ENCODE measurements around the gene TOM1L2. TPM values are rescaled to one million over a fixed set of nuclear protein-coding genes. Genes with fewer than 3 reads are reported as not detected.
"Not testable (repeated sequence)": the region's sequence is repeated elsewhere in the genome, so short reads cannot be mapped to it uniquely, and the experiment has no call there.

Gene TOM1L2
- total RNA-seq, 1 donor from 2014 or later = 19.4 TPM

- no peak for DNase-seq (ENCODE audit: low read depth)
- H3K4me3 ChIP-seq (ENCODE audit: low read depth, low read length) = peak overlapping the region; percentile 40
- TF ChIP-seq CTCF (conservative IDR thresholded peaks at IDR 0.05; ENCODE audit: low read depth, low read length) = no peak
These were observed 13.2 kb downstream of the TOM1L2 start for GRCh38 chr17:17958982-17959381.

GRCh38 chr17:17957584-17957916, 14.7 kb downstream of the TOM1L2 start:
- TF ChIP-seq CTCF (conservative IDR thresholded peaks at IDR 0.05; ENCODE audit: low read depth, low read length) = no peak
- H3K4me3 ChIP-seq (ENCODE audit: low read depth, low read length) = no peak overlapping the region
- DNase-seq (ENCODE audit: low read depth) = no peak

DNA sequence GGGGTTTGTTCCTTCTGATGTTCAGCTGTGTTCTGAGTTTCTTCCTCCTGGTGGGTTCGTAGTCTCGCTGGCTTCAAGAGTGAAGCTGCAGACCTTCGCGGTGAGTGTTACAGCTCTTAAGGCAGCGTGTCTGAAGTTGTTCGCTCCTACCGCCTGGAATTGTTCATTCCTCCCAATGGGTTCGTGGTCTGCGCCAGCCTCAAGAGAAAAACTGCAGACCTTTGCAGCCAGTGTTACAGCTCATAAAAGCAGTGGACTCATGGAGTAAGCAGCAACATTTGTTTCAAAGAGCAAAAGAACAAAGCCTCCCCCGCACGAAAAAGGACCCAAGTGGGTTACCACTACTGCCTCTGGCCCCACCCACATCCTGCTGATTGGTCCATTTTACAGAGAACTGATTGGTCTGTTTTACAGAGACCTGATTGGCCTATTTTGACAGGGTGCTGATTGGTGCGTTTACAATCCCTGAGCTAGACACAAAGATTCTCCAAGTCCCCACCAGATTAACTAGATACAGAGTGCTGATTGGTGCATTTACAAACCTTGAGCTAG, 16.3 kb downstream of the TOM1L2 start:
- not testable (repeated sequence) for DNase-seq (ENCODE audit: low read depth); H3K4me3 ChIP-seq (ENCODE audit: low read depth, low read length)

DNA sequence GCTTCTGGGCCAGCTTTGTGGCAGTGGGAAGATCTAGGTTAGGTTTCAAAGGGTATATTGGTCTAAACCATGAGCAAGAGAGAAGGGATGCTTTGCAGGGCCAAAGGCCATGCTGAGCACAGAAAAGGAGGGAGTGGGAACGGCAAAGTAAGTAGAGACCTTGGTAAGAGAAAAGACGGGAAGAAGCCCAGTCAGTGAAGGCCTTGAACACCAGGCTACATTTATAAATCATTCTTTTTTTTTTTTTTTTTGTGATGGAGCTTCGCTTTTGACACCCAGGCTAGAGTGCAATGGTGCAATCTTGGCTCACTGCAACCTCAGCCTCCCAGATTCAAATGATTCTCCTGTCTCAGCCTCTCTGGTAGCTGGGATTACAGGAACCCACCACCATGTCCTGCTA, 18.1 kb downstream of the TOM1L2 start:
- no peak overlapping the region for H3K4me3 ChIP-seq (ENCODE audit: low read depth, low read length)
- DNase-seq (ENCODE audit: low read depth) = no peak
- no peak for TF ChIP-seq CTCF (conservative IDR thresholded peaks at IDR 0.05; ENCODE audit: low read depth, low read length)

- no peak overlapping the region for H3K4me3 ChIP-seq (ENCODE audit: low read depth, low read length)
- TF ChIP-seq CTCF (conservative IDR thresholded peaks at IDR 0.05; ENCODE audit: low read depth, low read length) = peak; percentile 9
- DNase-seq (ENCODE audit: low read depth) = no peak
These were observed 19.5 kb downstream of the TOM1L2 start for GRCh38 chr17:17952691-17953090.

DNA sequence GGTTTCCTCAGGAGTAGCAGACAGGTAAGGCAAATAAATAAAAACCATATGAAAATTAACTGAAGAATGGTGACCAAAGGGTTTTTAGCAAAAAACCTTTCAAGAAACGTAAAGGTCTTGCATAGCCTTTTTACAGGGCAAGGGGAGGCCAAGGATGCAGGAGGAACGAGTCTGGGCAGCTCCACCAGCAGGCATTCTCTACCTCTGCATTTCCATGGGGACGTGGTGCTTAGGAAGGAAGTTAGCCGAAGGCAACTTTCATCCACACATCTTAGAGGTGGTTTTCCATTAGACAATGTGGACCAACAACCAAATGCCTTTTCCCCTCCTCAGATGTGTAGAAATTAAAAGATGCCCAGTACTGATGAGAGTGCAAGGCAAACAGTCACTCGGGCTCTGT, 20.7 kb downstream of the TOM1L2 start:
- no peak for TF ChIP-seq CTCF (conservative IDR thresholded peaks at IDR 0.05; ENCODE audit: low read depth, low read length)
- no peak overlapping the region for H3K4me3 ChIP-seq (ENCODE audit: low read depth, low read length)
- DNase-seq (ENCODE audit: low read depth) = no peak

GRCh38 chr17:17950806-17951205, 21.4 kb downstream of the TOM1L2 start:
- TF ChIP-seq CTCF (conservative IDR thresholded peaks at IDR 0.05; ENCODE audit: low read depth, low read length) = peak; percentile 50
- H3K4me3 ChIP-seq (ENCODE audit: low read depth, low read length) = no peak overlapping the region
- DNase-seq (ENCODE audit: low read depth) = no peak
